Neural progenitor cell (in vitro differentiated cells): ENCODE measurements around the gene TMPRSS11B. TPM values are rescaled to one million over a fixed set of nuclear protein-coding genes. Genes with fewer than 3 reads are reported as not detected.

Experiments
- DNase-seq: peaks from one replicate; pipeline ENCODE4 v3.0.0-alpha.2; 2016; ENCODE audit warnings: low spot score
- H2AFZ ChIP-seq: fragments of 200-600 bp; sonication (generic); replicated peaks from 2 replicates; pipeline ENCODE4 v1.6.1; 2016; ENCODE audit warnings: antibody characterized with exemption
- H3F3A ChIP-seq: fragments of 200-600 bp; sonication (generic); 2 replicates; pipeline ENCODE4 v1.6.1; 2016; ENCODE audit warnings: antibody characterized with exemption, low read depth
- H3K27ac ChIP-seq: fragments of 200-600 bp; sonication (generic); 2 replicates; pipeline ENCODE4 v1.5.1; 2016; ENCODE audit warnings: mild to moderate bottlenecking
- H3K27me3 ChIP-seq: fragments of 200-600 bp; sonication (generic); 2 replicates; pipeline ENCODE4 v1.6.1; 2016; ENCODE audit warnings: mild to moderate bottlenecking, moderate library complexity
- H3K36me3 ChIP-seq: fragments of 200-600 bp; sonication (generic); 2 replicates; pipeline ENCODE4 v1.5.1; 2016
- H3K4me1 ChIP-seq: fragments of 200-600 bp; sonication (generic); 2 replicates; pipeline ENCODE4 v1.6.1; 2016; ENCODE audit warnings: mixed run types
- H3K4me2 ChIP-seq: fragments of 200-600 bp; sonication (generic); 2 replicates; pipeline ENCODE4 v1.6.1; 2016
- H3K4me3 ChIP-seq: fragments of 200-600 bp; sonication (generic); 2 replicates; pipeline ENCODE4 v1.5.1; 2016
- H3K79me2 ChIP-seq: fragments of 200-600 bp; sonication (generic); 2 replicates; pipeline ENCODE4 v1.6.1; 2016; ENCODE audit warnings: low read depth
- H3K9ac ChIP-seq: fragments of 200-600 bp; sonication (generic); 2 replicates; pipeline ENCODE4 v1.6.1; 2016
- H3K9me3 ChIP-seq: fragments of 200-600 bp; sonication (generic); 2 replicates; pipeline ENCODE4 v1.5.1; 2016; ENCODE audit warnings: low read depth
- H4K20me1 ChIP-seq: fragments of 200-600 bp; sonication (generic); 2 replicates; pipeline ENCODE4 v1.6.1; 2016; ENCODE audit warnings: low read depth
- H3K27ac Mint-ChIP-seq: 3 replicates; pipeline ENCODE4 v1.8.0; 2021; ENCODE audit warnings: mixed read lengths
- H3K27me3 Mint-ChIP-seq: 2 replicates; pipeline ENCODE4 v1.8.0; 2022; ENCODE audit warnings: low read depth, mild to moderate bottlenecking, inconsistent platforms, moderate library complexity, mixed read lengths; ENCODE audit not compliant: insufficient read depth
- H3K36me3 Mint-ChIP-seq: 3 replicates; pipeline ENCODE4 v1.8.0; 2021; ENCODE audit warnings: mixed read lengths
- H3K4me1 Mint-ChIP-seq: 3 replicates; pipeline ENCODE4 v1.8.0; 2021; ENCODE audit warnings: mixed read lengths
- H3K4me3 Mint-ChIP-seq: 3 replicates; pipeline ENCODE4 v1.8.0; 2021; ENCODE audit warnings: mild to moderate bottlenecking, moderate library complexity, mixed read lengths
- H3K9me3 Mint-ChIP-seq: 3 replicates; pipeline ENCODE4 v1.8.0; 2020; ENCODE audit warnings: mixed read lengths
- CTCF ChIP-seq: fragments of 200-600 bp; sonication (generic); IDR thresholded peaks from 2 replicates; pipeline ENCODE4 v1.5.1; 2017; ENCODE audit warnings: antibody characterized with exemption, mild to moderate bottlenecking
- EZH2 ChIP-seq: fragments of 200-600 bp; sonication (generic); IDR thresholded peaks from 2 replicates; pipeline ENCODE4 v1.6.1; 2017; ENCODE audit warnings: antibody characterized with exemption, mild to moderate bottlenecking, moderate library complexity
- EZH2phosphoT487 ChIP-seq: fragments of 200-600 bp; sonication (generic); IDR thresholded peaks from 2 replicates; pipeline ENCODE4 v1.6.1; 2017; ENCODE audit warnings: antibody characterized with exemption
- total RNA-seq: library from RNA; depleted of rRNA; stranded (reverse); fragments of >200 nt; gene quantifications from 2 replicates; pipeline ENCODE4 v1.2.3, GENCODE V29; 2015; ENCODE audit warnings: low replicate concordance

Gene TMPRSS11B
- total RNA-seq, 1 donor from 2014 or later, result not detected

- TF ChIP-seq EZH2phosphoT487 (no peak), CTCF (no peak), EZH2 (no peak)
- H3K9me3 ChIP-seq, result no peaks in the 10 kb centered on the region
- Mint-ChIP-seq H3K9me3 (no peaks in the 10 kb centered on the region), H3K4me3 (no peak overlapping the region), H3K4me1 (no peaks in the 10 kb centered on the region), H3K36me3 (no peaks in the 10 kb centered on the region), H3K27me3 (no peaks in the 10 kb centered on the region), H3K27ac (no peak overlapping the region)
- H3K4me3 ChIP-seq, result no peak overlapping the region
- no peaks in the 10 kb centered on the region for H3K79me2 ChIP-seq
- no peak for DNase-seq
- H3K36me3 ChIP-seq, result no peaks in the 10 kb centered on the region
- H4K20me1 ChIP-seq, result no peaks in the 10 kb centered on the region
- H3F3A ChIP-seq, result no peaks in the 10 kb centered on the region
- no peaks in the 10 kb centered on the region for H3K4me1 ChIP-seq
- H3K4me2 ChIP-seq, result no peak overlapping the region
- no peak overlapping the region for H3K27ac ChIP-seq
- no peak overlapping the region for H2AFZ ChIP-seq
- H3K9ac ChIP-seq, result no peak overlapping the region
- H3K27me3 ChIP-seq, result no peaks in the 10 kb centered on the region
These were observed 58.3 kb downstream of the TMPRSS11B start for GRCh38 chr4:68187145-68187544.

- no peaks in the 10 kb centered on the region for H4K20me1 ChIP-seq
- H3K27me3 ChIP-seq, result no peaks in the 10 kb centered on the region
- H3K9me3 ChIP-seq, result no peaks in the 10 kb centered on the region
- Mint-ChIP-seq H3K4me3 (no peak overlapping the region), H3K9me3 (no peaks in the 10 kb centered on the region), H3K27ac (no peak overlapping the region), H3K27me3 (no peaks in the 10 kb centered on the region), H3K36me3 (no peaks in the 10 kb centered on the region), H3K4me1 (no peaks in the 10 kb centered on the region)
- no peak overlapping the region for H3K9ac ChIP-seq
- no peaks in the 10 kb centered on the region for H3K4me1 ChIP-seq
- H3K27ac ChIP-seq, result no peak overlapping the region
- no peak overlapping the region for H2AFZ ChIP-seq
- no peaks in the 10 kb centered on the region for H3F3A ChIP-seq
- no peak overlapping the region for H3K4me3 ChIP-seq
- DNase-seq, result no peak
- TF ChIP-seq EZH2phosphoT487 (no peak), CTCF (no peak), EZH2 (no peak)
- H3K36me3 ChIP-seq, result no peaks in the 10 kb centered on the region
- no peaks in the 10 kb centered on the region for H3K79me2 ChIP-seq
- no peak overlapping the region for H3K4me2 ChIP-seq
These were observed 60.6 kb downstream of the TMPRSS11B start for GRCh38 chr4:68184923-68185322.

GRCh38 chr4:68183417-68183816 lies 62.1 kb downstream of the TMPRSS11B start:
- Histone ChIP-seq H3K4me1 (no peaks in the 10 kb centered on the region), H3K79me2 (no peaks in the 10 kb centered on the region), H3K4me3 (no peak overlapping the region), H4K20me1 (no peaks in the 10 kb centered on the region), H3K27ac (no peak overlapping the region), H3F3A (no peaks in the 10 kb centered on the region), H3K9me3 (no peaks in the 10 kb centered on the region), H3K36me3 (no peaks in the 10 kb centered on the region), H3K4me2 (no peak overlapping the region), H2AFZ (no peak overlapping the region), H3K9ac (no peak overlapping the region), H3K27me3 (no peaks in the 10 kb centered on the region)
- Mint-ChIP-seq H3K27me3 (no peaks in the 10 kb centered on the region), H3K36me3 (no peaks in the 10 kb centered on the region), H3K27ac (no peak overlapping the region), H3K4me1 (no peaks in the 10 kb centered on the region), H3K9me3 (no peaks in the 10 kb centered on the region), H3K4me3 (no peak overlapping the region)
- TF ChIP-seq EZH2phosphoT487 (no peak), EZH2 (no peak), CTCF (no peak)
- no peak for DNase-seq
